Measurements from ENCODE around the gene SLC31A2.
A peak's percentile ranks its signal among the peaks of the same experiment; 100 is the strongest.
"Not testable (repeated sequence)": the region's sequence is repeated elsewhere in the genome, so short reads cannot be mapped to it uniquely, and the experiment has no call there.

Gene SLC31A2, protein sequence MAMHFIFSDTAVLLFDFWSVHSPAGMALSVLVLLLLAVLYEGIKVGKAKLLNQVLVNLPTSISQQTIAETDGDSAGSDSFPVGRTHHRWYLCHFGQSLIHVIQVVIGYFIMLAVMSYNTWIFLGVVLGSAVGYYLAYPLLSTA

DNA sequence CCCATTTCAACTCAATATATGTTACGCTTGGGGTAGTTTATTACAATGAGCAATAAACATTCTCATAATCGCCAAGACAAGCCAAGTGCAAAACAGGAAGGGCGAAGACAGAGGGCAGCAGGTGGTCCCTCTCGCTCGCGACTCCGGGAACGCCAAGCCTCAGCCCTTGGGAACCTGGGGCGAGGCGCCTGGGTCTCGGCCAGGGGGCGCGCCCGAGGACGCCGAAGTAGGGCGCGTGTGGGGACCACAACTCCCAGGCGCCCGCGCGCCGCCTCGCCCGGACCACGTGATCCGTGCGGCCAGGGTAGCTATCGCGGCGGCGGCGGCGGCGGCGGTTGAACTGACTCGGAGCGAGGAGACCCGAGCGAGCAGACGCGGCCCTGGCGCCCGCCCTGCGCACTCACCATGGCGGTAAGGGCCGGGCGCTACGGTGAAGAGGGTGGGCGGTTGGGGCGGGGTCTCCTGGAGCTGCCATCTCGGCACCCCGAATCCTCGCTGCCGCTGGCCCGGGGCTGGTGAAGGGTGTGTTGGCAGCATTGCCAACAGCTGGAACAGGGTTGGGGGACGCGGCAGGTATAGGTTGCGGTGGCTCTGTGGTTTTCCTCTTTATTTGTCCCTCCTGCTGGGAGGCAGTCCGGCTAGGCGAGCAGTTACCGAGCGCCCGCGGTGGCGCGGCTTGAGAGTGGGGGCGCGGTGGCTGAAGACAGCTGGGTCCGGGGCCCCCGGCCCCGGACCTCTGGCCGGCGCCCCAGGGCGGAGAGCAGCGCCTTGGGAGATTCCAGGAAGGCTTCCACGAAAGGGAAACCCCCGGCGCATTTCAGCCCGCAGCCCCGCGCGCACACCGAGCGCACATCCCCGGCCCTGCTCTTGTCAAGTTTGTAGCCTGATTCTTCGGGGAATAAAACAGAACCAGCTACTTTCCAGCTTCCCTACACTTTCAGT, at the start of gene SLC31A2:
Gene SLC31A2, plus strand, starts transcription at position 338 of the 942 bp plus-strand sequence. Its CDS starts 68 bp downstream, at position 406.
- DNase-seq = peak in 1 of 2 experiments; percentile 41

DNA sequence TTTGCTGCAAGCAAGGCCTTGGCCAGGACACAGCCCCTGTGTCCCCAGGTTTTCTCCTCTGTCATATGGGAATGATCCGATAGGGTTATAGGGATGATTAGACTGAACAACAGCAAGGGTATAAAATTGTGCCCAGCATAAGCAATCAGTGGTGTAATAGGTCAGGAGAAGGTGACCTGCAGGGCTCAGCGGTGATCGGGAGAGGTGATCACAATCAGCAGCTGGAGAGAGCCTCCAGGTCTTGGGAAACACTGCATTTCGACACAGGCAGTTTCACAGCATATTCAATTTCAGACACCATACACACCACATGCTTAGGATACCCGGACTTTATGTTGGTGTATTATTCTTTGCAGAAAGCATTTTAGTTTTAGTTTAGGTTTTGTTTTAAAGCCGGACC, 45.5 kb upstream of the SLC31A2 start:
- not testable (repeated sequence) for DNase-seq

DNA sequence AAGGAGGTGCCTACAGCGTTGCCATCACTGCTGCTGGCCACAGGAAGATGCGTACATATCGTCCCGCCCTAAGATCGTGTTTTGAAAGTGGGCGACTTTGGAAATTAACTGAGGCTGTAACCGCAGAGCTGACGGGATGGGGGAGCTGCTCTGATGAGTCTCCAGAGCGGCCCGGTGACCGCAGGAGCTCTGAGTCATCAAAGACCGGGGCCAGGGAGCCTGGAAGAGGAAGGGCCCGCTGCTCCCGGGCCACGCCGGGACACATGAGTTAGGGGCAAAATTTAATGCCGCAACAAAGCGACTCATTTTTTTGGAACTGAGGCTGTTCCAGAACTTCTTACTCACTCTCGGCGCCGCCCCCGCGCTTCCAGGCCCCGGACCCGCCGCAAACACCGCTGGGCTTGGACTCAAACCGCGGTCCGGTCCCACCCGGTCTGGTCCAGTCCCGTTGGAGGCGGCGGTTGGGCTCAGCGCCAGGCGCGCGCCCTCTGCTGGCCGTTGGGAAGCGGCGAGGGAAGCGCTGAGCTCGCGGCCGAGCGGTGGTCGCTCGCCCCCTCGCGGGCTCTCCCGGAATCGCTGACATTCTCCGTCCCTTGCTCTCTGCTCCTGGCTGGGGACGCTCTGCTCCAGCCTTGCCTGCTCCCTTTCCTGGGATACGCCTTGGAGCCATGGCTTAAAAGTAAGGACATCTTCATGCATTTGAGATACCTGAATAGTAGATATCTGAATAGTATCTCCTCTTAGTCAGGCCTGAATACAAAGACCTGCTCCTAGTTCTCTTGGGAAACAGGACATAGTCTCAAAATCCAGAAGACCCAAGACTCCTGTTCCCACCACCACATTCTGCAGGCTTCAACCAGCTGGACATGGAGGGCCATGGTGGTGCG, 39.5 kb upstream of the SLC31A2 start:
- DNase-seq = not testable (repeated sequence)

DNA sequence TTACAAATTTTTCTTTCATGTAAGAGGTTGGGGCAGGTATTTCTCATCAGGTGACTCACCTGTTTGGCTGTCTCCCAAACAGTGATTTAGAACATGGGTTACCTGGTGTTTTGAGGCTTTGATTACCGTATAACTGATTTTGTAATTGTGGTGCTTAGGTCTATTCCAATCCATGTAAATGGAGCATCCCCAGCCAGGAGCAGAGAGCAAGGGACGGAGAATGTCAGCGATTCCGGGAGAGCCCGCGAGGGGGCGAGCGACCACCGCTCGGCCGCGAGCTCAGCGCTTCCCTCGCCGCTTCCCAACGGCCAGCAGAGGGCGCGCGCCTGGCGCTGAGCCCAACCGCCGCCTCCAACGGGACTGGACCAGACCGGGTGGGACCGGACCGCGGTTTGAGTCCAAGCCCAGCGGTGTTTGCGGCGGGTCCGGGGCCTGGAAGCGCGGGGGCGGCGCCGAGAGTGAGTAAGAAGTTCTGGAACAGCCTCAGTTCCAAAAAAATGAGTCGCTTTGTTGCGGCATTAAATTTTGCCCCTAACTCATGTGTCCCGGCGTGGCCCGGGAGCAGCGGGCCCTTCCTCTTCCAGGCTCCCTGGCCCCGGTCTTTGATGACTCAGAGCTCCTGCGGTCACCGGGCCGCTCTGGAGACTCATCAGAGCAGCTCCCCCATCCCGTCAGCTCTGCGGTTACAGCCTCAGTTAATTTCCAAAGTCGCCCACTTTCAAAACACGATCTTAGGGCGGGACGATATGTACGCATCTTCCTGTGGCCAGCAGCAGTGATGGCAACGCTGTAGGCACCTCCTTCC, 37.9 kb upstream of the SLC31A2 start:
- DNase-seq = not testable (repeated sequence)

DNA sequence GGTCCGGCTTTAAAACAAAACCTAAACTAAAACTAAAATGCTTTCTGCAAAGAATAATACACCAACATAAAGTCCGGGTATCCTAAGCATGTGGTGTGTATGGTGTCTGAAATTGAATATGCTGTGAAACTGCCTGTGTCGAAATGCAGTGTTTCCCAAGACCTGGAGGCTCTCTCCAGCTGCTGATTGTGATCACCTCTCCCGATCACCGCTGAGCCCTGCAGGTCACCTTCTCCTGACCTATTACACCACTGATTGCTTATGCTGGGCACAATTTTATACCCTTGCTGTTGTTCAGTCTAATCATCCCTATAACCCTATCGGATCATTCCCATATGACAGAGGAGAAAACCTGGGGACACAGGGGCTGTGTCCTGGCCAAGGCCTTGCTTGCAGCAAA, 32.0 kb upstream of the SLC31A2 start:
- not testable (repeated sequence) for DNase-seq

DNA sequence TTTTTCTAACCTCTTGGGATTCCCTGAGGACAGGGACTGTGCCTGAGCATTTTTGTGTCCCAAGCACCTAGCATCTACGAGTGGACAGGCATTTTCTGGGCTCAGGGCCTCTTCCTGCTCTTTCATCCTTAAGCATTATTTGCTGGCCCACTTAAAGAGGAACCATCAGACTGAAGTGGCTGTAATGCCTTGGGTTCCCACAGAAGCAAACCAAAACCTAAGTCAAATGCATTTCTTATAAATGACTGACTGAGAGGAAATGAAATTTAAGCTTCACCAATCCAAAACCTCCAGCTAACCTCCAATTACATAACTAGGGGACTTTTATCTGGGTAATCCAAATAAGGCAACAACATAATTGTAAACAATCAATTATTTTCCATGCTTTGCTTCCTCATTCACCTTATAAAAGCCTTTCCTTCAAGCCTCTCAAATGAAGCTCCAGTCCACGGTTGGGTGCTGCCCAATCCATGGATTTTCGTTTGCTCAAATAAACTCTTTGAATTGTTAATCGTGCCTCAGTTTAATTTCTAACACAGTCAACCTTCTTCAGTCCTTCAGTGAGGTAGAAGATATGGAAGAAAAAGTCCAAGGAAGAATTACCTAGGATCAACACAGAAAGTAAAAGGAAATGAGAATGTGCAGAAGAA, 25.3 kb upstream of the SLC31A2 start:
- no peak for DNase-seq

DNA sequence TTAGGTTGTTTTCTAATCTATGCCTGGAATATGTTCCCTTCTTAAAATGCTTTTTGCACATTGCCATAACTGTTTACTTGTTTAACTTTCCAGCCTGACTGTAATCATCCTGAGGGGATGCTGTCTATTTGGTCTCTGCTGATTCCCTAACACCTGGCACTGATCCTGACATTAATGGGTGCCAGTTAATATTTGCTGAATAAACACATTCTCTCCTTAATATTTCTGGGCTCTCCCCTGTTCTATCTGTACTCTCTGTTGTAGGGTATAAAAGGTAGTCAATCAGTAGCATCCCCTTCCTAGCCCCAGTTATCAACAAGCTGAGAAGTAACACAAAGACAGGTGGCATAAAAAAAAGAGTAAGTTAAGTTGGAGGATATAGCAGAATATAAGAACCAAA, 21.3 kb upstream of the SLC31A2 start:
- DNase-seq = no peak

DNA sequence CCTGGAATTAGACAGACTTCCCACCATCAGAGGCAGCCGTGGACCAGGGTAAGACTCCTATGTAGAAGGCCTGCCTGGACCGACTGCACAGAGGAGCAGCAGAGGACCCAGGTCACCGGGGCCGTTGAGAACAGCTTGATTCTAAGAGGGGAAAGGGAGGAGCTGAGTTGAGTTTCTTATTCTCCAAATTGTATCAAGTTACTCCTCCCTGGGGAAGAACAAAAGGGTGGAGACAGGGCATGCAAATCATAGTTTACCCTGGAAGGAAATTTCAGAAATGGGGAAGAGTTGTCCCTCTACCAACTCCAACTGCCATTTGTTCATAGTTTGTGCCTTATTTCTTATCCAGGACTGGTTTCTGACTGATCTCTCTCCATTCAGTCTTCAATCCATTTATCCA, 20.9 kb upstream of the SLC31A2 start:
- no peak for DNase-seq

DNA sequence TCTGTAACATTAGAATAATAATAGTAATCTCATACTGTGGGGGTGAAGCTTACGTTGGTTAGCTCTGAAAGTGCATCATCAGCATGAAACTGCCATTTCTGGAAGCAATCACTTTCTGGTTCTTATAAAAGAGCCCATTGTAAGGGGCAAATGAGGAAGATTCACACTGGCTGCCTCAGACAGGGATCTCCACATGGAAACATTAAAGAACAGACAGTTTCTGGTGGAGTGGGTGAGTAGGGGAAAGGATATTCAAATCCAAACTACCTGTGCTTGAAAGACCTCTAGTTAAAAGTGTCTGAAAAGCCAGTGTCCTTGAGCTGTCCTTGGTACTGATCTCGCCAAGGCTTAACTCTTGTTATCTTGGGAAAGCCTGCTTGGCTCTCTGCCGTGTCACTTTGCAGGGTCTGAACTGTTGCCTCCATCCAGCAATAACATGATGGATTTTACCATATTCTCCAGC, 19.1 kb upstream of the SLC31A2 start:
- DNase-seq = no peak

DNA sequence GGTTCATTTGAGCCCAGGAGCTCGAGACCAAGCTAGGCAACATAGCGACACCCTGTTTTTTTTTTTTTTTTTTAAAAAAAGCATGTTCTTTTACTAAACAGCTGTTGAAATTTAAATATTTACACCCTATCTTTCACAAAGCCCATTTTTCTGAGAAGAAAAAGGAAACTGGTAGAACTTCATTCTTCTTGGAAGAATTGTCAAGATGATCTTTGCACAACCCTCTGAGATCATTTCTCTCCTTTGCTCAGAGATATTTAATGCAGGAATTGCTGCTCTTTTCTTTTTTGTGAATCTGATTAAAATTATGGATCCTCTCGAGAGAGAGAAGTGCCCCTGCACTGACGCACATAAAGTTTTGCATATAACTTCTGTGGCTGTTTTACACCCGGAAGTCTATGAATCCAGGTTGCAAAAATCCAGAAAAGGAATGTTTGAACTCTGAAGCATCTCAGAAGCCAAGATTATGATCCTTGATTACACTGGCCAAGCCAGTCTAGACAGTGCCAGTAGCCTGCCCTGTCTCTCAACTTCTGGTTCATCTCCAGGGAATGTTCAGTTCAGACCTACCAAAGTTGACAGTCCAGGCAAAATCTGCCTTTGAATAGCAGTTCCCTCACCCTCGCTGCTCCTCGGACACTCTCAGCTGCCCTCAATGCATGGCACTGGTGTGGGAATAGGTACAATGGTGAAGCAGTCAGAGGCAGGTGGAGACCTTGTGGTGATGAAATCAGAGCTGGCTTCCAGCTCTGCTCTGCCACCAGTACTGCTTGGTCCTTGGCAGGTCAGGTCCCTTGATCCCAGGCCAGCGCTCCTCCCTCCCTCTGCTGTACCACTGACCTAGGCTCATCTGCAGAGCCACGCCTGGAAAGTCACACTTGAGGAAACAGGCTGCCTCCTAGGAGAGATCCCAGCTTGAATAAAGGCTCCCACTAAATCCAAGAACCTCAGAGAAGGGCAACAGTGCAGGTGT, 13.3 kb upstream of the SLC31A2 start:
- DNase-seq = no peak

DNA sequence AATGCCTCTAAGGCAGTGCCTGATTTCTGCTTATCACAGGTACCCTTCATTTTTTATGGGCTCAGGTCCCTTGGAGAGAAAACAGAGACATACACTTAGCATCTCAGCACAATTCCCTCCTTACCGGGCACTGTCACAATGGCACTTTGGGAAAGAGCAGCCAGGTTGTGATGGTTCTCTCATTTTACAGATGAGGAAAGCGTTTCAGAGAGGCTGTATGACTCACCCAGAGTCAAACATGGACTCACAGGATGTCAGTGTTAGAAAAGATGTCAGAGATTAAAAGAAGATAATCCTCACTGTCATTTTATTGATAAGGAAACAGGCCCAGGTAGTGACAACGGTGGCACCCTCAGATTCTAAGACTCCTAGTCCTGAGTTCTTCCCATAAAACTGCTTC, 12.0 kb upstream of the SLC31A2 start:
- no peak for DNase-seq

DNA sequence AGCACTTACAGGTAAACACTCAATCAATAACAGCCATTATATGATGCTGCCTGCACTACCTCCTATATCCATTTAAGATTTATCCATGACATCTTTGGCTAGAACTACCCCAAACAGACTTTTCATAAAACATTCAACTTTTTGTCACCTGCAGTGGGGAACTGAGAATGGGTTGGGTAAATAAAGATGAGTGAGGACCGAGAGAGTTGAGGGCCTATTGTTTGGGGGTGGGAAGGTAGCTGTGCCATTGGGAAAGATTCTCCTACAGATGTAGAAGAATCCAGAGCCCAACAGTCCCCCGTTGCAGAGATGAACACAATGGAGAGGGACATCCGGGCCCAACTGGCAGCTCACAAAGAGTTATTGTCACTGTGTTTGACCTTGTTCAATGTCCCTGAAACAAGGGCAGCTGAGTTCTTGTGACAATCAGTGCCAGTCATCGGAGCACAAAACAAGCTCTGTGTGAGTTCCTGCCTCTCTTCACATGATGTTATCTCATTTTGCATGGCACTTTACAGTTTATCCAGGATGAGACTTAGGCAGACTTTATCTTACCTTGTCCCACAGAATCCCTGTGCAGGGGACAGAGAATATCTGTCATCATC, 11.5 kb upstream of the SLC31A2 start:
- no peak for DNase-seq

DNA sequence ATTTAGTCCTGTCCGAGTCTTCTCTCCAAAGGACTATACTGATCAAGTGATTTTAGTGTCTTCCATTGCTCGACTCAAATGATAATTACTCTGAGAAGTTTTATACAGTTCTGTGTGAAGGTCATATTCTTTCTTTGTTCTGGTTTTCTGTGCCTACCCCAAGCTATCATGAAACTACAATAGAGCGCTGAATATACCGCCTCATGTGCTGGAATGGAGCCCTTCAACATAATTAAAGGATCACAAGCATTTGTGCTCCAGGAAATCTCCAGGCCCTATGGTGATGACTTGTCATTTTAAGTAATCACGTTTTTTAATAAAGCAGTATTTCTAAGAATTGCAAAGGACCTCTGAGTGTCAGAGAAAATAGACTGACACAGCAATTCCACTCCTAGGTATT, 10.9 kb upstream of the SLC31A2 start:
- no peak for DNase-seq

DNA sequence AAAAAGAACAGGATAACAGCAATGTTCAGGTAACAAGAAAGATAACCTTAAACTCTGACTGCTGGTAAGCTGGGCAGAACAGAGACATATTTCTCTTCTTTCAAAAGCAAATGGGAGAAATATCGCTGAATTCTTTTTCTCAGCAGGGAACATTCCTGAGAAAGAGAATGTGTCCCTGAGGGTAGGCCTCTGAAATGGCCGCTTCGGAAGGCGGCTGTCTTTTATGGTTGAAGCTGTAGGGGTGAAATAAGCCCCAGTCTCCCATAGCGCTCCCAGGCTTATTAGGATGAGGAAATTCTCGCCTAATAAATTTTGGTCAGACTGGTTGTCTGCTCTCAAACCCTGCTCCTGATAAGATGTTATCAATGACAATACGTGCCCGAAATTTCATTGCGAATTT, 9.9 kb upstream of the SLC31A2 start:
- not testable (repeated sequence) for DNase-seq

DNA sequence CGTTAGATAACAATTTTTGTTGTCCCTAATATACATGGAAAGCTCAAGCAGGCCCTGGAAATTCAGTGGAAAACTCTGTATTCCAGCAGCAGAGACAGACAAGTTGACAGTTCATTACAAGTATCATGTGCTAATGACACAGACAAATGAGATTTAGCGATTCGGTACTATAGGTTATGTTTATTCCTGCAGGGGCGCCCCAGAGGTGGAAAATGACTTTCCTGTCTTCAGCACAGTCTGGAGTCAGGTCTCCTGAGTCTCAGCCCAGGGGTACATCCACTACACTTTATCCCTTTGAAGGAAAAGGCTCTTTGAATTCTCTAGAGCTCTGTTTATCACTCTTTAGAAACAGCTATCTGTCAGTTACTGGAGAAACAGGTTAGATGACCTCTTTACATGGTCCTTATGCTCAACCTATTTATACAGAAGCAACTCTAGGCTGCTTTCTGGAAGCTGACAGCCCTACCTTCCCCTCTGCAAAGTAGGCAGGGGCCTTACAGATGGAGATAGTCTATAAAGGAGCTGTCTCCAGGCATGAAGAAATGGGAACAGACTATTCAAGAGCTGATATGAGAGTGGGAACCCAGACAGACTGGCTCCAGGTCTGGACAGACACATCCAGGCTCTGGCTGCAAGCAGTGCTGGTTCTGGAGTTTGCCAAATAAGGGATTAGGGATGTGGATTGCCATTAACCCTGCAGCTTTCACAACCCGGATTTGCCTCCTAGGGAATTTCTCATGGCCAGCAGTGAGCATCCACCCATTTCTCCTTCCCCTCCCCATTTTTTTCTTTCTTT, 7.2 kb upstream of the SLC31A2 start:
- no peak for DNase-seq

DNA sequence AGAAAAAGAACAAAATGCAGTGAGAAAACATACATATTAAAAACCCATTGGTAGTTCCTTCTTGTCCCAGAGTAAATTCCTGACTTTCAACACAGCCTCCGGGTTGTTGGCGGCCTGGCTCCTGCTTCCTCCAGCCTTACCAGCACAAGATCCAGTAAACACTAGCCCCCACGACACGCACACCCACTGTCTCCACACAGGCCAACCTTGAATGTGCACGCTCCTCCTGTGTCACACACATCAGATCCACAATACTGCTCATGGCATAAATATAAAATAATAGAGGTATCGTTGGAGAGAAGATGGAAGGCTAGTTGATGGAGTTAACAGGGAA, 2.5 kb upstream of the SLC31A2 start:
- DNase-seq = no peak

DNA sequence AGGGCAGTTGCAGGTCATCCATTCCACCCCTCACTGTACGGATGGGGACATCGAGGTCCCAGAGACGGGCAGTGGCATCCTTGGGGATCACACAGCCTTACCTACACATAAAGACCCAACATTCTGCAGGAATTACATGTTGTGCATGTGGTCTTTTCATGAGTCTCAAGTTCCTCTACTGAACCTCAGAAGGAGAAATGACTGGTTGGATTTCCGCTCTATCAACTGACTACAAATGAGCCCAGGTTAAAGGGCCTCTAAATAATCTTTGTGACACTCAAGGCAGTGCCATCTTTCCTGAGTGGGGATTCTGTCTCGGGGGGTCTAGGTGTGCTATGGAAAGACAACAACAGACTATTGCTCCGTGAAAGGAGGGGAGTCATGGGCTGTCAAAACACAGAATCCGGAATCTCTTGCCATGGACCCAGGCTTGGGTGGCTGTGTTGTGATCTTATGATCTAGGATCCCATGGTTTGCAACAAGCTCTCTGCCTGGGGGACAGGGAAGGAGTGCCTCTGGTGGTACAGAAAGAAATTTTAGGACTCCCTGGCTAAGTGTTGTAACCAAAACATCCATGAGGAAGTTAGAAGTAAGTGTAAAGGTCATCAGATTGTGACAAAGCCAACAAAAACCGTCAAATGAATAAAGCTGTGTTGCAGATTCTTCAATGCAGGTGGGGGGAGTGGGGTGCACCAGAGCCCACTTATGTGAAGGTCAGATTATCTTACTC, 1.9 kb upstream of the SLC31A2 start:
- no peak for DNase-seq

DNA sequence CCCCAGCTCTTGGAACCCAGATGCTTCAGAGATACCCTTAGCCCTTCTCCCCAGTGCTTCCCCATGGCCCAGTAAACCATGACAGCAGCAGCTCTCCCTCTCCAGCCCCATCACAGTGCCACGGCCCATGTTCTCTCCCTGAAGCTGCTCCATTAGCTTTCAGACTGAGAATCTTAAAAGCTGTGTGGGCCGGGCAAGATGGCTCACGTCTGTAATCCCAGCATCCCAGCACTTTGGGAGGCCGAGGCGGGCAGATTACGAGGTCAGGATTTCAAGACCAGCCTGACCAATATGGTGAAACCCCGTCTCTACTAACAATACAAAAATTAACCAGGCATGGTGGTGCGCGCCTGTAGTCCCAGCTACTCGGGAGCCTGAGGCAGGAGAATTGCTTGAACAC, 1.2 kb upstream of the SLC31A2 start:
- not testable (repeated sequence) for DNase-seq

Data from cerebellar nuclear complex (tissue), 1 donor.